Activated CD4-positive, alpha-beta memory T cell treated with anti-CD3 and anti-CD28 coated beads for 36 hours (primary cell): ENCODE results near the gene ANKS1B. TPM values are rescaled to one million over a fixed set of nuclear protein-coding genes. Genes with fewer than 3 reads are reported as not detected.
"Not testable (repeated sequence)": the region's sequence is repeated elsewhere in the genome, so short reads cannot be mapped to it uniquely, and the experiment has no call there.

Experiments used
- CTCF ChIA-PET: fragments of 350-600 bp; sonication (Branson Sonifier 250); formaldehyde crosslinking; loops from one replicate; lab custom pipeline; 2021; ENCODE audit warnings: antibody characterized with exemption, inconsistent platforms; lab: Charles Lee
- POLR2A ChIA-PET: fragments of 350-600 bp; sonication (Branson Sonifier 250); formaldehyde crosslinking; loops from one replicate; lab custom pipeline; 2021; ENCODE audit warnings: antibody characterized with exemption; lab: Charles Lee
- DNase-seq: peaks from one replicate; pipeline ENCODE4 v3.0.0-alpha.2; 2020
- H3K27ac Mint-ChIP-seq: one replicate; pipeline ENCODE4 v1.8.0; 2021; ENCODE audit warnings: mixed read lengths
- H3K27me3 Mint-ChIP-seq: one replicate; pipeline ENCODE4 v1.8.0; 2021; ENCODE audit warnings: mixed read lengths
- H3K36me3 Mint-ChIP-seq: one replicate; pipeline ENCODE4 v1.8.0; 2021; ENCODE audit warnings: mixed read lengths
- H3K4me1 Mint-ChIP-seq: one replicate; pipeline ENCODE4 v1.8.0; 2021; ENCODE audit warnings: low read depth, mixed read lengths
- H3K4me3 Mint-ChIP-seq: one replicate; pipeline ENCODE4 v1.8.0; 2021; ENCODE audit warnings: mild to moderate bottlenecking, mixed read lengths
- H3K9me3 Mint-ChIP-seq: one replicate; pipeline ENCODE4 v1.8.0; 2021; ENCODE audit warnings: mixed read lengths
- intact Hi-C: fragments of 100-400 bp; cut with micrococcal nuclease; formaldehyde crosslinking; loops from one replicate; pipeline ENCODE4 v1.15.1; 2023
- total RNA-seq, 2 experiments: library from RNA; stranded (reverse); gene quantifications; one replicate each; pipeline ENCODE4 v1.2.3, GENCODE V29; 2021

ANKS1B gene
- total RNA-seq, 2 experiments from 2014 or later = 0.97 to 1.0 TPM

DNA sequence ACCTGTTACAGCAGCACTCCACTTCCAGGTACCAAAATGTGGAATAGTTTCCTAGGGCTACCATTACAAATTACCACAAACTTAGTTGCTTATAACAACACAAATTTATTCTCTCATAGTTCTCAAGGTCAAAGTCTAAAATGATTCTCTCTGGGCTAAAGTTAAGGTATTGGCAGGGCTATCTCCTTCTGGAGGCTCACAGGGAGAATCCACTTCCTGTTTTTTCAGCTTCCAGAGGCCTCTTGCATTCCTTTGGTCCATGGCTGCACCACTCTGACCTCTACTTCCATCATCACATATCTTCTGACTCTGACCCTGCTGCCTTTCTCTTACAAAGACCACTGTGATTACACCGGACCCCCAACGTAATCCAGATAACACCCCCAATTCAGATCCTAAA, 340.1 kb downstream of the ANKS1B start:
- POLR2A ChIA-PET = no interaction called here
- Mint-ChIP-seq H3K36me3 (no peaks in the 10 kb centered on the region), H3K4me3 (no peak overlapping the region), H3K4me1 (no peaks in the 10 kb centered on the region), H3K9me3 (no peaks in the 10 kb centered on the region), H3K27ac (no peak overlapping the region), H3K27me3 (no peaks in the 10 kb centered on the region)
- intact Hi-C loops = no loop called here
- CTCF ChIA-PET = no interaction called here
- DNase-seq = no peak

DNA sequence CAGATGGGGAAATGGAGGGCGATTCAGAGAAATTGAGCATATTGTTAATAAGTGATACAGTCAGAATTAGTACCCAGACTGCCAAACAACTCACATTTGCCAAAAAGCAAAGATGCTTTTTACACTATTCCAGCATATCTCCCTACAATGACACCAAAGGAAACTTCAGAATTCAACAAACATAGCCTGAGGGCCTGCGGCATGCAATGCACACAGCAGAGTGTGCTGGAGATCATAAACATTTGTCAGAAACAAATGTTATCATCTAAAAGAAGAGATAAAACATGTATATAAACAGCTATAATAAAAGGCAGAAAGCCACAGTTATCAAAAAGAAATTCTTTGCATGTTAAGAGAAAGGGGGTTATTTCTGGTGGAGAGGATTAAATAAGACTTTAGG, 357.3 kb downstream of the ANKS1B start:
- Mint-ChIP-seq H3K27ac (no peak overlapping the region), H3K4me3 (no peak overlapping the region), H3K4me1 (no peaks in the 10 kb centered on the region), H3K36me3 (no peaks in the 10 kb centered on the region), H3K27me3 (no peaks in the 10 kb centered on the region), H3K9me3 (peaks cover 5% of the 10 kb centered on the region)
- no peak for DNase-seq
- POLR2A ChIA-PET = no interaction called here
- CTCF ChIA-PET = no interaction called here
- intact Hi-C loops = no loop called here

- H3K9me3 Mint-ChIP-seq = peaks cover 21% of the 10 kb centered on the region
- H3K4me3 Mint-ChIP-seq, H3K27ac Mint-ChIP-seq, CTCF ChIA-PET, DNase-seq, H3K36me3 Mint-ChIP-seq, POLR2A ChIA-PET, H3K27me3 Mint-ChIP-seq, H3K4me1 Mint-ChIP-seq: not testable (repeated sequence)
- intact Hi-C loops = loop anchor here (5.0 kb wide), 1 partner anchor 237 kb away; no protein-coding TSS in a partner anchor
These were observed 360.1 kb downstream of the ANKS1B start for GRCh38 chr12:99624591-99624990.

- intact Hi-C loops = loop anchor here (2.0 to 5.0 kb wide), 2 partner anchors 233 to 577 kb away; no protein-coding TSS in a partner anchor
- ChIA-PET POLR2A (no interaction called here), CTCF (interaction anchor here (1.8 kb wide), 1 partner anchor 8 kb away, joined by 4 read pairs; no protein-coding TSS in a partner anchor)
- Mint-ChIP-seq H3K27ac (no peak overlapping the region), H3K9me3 (peaks cover 30% of the 10 kb centered on the region), H3K4me1 (no peaks in the 10 kb centered on the region), H3K36me3 (no peaks in the 10 kb centered on the region), H3K27me3 (no peaks in the 10 kb centered on the region), H3K4me3 (no peak overlapping the region)
- no peak for DNase-seq
These were observed 364.6 kb downstream of the ANKS1B start for GRCh38 chr12:99620159-99620479.

GRCh38 chr12:99619389-99620158, 365.2 kb downstream of the ANKS1B start:
- Mint-ChIP-seq H3K4me3 (no peak overlapping the region), H3K4me1 (no peaks in the 10 kb centered on the region), H3K36me3 (no peaks in the 10 kb centered on the region), H3K27me3 (no peaks in the 10 kb centered on the region), H3K9me3 (peaks cover 33% of the 10 kb centered on the region), H3K27ac (no peak overlapping the region)
- ChIA-PET CTCF (interaction anchor here (1.8 kb wide), 1 partner anchor 8 kb away, joined by 4 read pairs; no protein-coding TSS in a partner anchor), POLR2A (no interaction called here)
- DNase-seq = no peak
- intact Hi-C loops = loop anchor here (2.0 to 5.0 kb wide), 2 partner anchors 232 to 577 kb away; no protein-coding TSS in a partner anchor

DNA sequence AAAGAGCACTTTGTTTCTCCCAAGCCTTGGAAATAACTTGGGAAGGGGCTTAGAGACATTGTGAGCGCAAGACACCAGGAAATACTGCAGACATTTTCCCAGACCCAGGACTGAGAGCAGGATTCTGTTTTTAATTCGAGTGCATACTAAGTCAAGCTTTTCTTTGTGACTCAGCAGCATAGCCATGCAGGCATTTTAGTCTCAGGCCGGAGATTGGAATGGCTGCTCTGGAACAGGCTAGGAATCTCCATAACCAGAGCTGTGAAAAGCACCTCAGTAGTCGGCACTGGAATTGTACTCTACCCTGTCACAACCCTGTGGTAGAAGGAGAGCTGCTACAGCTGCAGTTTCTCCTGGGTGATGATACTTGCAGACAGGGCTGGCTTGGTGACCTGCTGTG, 366.1 kb downstream of the ANKS1B start:
- ChIA-PET POLR2A (no interaction called here), CTCF (interaction anchor here (0.7 kb wide), 1 partner anchor 908 kb away, joined by 3 read pairs; no protein-coding TSS in a partner anchor)
- no peaks in the 10 kb centered on the region for H3K27me3 Mint-ChIP-seq
- no peaks in the 10 kb centered on the region for H3K4me1 Mint-ChIP-seq
- no peak for DNase-seq
- no peaks in the 10 kb centered on the region for H3K36me3 Mint-ChIP-seq
- H3K9me3 Mint-ChIP-seq = peaks cover 33% of the 10 kb centered on the region
- H3K27ac Mint-ChIP-seq = no peak overlapping the region
- intact Hi-C loops = no loop called here
- no peak overlapping the region for H3K4me3 Mint-ChIP-seq

DNA sequence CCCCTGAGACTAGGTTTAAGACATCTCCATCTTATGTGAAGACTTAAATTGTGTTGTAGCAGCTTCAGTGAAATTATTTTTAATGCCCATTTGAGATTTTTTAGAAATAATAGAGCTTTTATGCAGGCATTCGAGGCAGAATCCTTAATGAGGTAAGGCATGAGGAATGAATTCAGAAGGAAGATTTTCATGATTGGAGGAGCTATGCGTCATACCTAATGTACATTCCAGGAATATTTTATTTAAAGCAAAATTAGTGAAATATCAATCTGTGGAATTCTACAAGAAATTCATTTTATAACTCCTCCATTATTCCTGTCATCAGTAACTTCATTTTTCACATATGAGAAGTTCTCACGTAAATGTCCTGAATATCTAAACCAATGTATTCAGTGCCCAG, 373.1 kb downstream of the ANKS1B start:
- Mint-ChIP-seq H3K27me3 (no peaks in the 10 kb centered on the region), H3K4me3 (no peak overlapping the region), H3K36me3 (no peaks in the 10 kb centered on the region), H3K4me1 (no peaks in the 10 kb centered on the region), H3K27ac (no peak overlapping the region), H3K9me3 (peaks cover 19% of the 10 kb centered on the region)
- ChIA-PET CTCF (interaction anchor here (1.1 kb wide), 1 partner anchor 9 kb away, joined by 4 read pairs; no protein-coding TSS in a partner anchor), POLR2A (no interaction called here)
- intact Hi-C loops = no loop called here
- no peak for DNase-seq

GRCh38 chr12:99611117-99611516, 373.6 kb downstream of the ANKS1B start:
- Mint-ChIP-seq H3K4me3 (no peak overlapping the region), H3K4me1 (no peaks in the 10 kb centered on the region), H3K27ac (no peak overlapping the region), H3K27me3 (no peaks in the 10 kb centered on the region), H3K36me3 (no peaks in the 10 kb centered on the region), H3K9me3 (peaks cover 19% of the 10 kb centered on the region)
- ChIA-PET CTCF (interaction anchor here (0.5 kb wide), 1 partner anchor 10 kb away, joined by 3 read pairs; no protein-coding TSS in a partner anchor), POLR2A (no interaction called here)
- intact Hi-C loops = no loop called here
- no peak for DNase-seq

DNA sequence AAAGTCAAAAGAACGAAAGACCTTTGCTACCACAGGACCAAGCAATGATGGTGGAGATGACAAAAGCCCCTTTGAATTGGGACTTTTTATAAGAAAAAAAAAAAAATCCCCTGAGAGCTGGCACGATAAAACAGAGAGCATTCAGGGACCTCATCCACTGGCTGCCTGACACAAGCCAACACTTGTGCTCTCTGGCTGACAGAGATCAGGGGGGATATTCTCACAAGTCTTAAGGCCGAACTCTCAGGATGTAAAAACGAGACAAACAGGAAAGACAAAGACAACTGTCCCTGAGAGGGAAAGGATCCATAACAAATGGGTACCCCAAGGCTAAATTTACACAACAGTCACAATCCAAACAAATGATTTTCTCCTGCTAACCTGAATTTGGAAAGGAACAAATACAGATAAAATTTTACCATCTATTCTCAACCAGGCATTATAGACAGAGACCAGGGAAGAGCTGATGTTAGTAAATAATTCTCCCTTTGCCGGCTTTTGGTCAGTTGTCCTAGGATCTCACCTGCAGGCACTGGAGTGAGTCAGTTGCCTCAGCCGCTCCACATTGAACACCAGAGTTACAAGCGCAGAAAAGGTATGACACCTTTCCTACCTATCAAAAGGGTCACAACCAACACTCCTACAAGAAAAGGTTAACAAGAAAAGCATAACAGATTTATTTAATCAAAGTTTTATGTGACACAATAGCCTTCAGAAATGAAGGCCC, 375.1 kb downstream of the ANKS1B start:
- no peak for DNase-seq
- Mint-ChIP-seq H3K4me1 (no peaks in the 10 kb centered on the region), H3K27me3 (no peaks in the 10 kb centered on the region), H3K4me3 (no peak overlapping the region), H3K27ac (no peak overlapping the region), H3K36me3 (no peaks in the 10 kb centered on the region), H3K9me3 (peaks cover 11% of the 10 kb centered on the region)
- CTCF ChIA-PET = no interaction called here
- POLR2A ChIA-PET = no interaction called here
- intact Hi-C loops = no loop called here

DNA sequence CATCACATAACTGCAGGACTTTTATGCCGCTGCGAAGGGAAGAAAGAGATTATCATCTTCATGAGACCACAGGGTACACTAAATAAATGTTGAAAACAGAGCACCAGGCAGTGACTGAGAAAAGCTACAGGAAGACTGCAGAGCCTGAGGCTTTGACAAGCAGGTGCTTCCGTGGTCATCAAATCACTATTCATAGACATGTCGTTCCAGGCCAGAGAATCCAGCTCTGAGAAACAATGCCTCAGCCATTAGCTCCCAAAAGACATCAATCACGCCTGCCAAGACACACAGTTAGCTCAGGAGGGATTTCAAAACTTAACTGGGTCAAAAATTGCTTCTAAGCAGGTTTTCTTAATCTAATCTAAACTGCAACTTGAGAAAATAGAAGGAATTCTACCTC, 384.3 kb downstream of the ANKS1B start:
- Mint-ChIP-seq H3K36me3 (no peaks in the 10 kb centered on the region), H3K27me3 (no peaks in the 10 kb centered on the region), H3K27ac (no peak overlapping the region), H3K9me3 (no peaks in the 10 kb centered on the region), H3K4me1 (no peaks in the 10 kb centered on the region), H3K4me3 (no peak overlapping the region)
- DNase-seq = no peak
- CTCF ChIA-PET = no interaction called here
- POLR2A ChIA-PET = no interaction called here
- intact Hi-C loops = no loop called here

GRCh38 chr12:99598785-99599184, 386.0 kb downstream of the ANKS1B start:
- Mint-ChIP-seq H3K36me3 (no peaks in the 10 kb centered on the region), H3K4me1 (no peaks in the 10 kb centered on the region), H3K27me3 (no peaks in the 10 kb centered on the region), H3K27ac (no peak overlapping the region), H3K9me3 (no peaks in the 10 kb centered on the region), H3K4me3 (no peak overlapping the region)
- POLR2A ChIA-PET = interaction anchor here (0.6 kb wide), 1 partner anchor 211 kb away, joined by 3 read pairs; no protein-coding TSS in a partner anchor
- CTCF ChIA-PET = no interaction called here
- DNase-seq = no peak
- intact Hi-C loops = no loop called here

GRCh38 chr12:99596762-99597161, 388.0 kb downstream of the ANKS1B start:
- POLR2A ChIA-PET = no interaction called here

More at GRCh38 chr12:99596762-99597161, 388.0 kb downstream of the ANKS1B start:
- H3K27ac Mint-ChIP-seq = no peak overlapping the region
- intact Hi-C loops = no loop called here
- H3K27me3 Mint-ChIP-seq = no peaks in the 10 kb centered on the region
- H3K4me1 Mint-ChIP-seq = no peaks in the 10 kb centered on the region
- CTCF ChIA-PET = no interaction called here
- H3K9me3 Mint-ChIP-seq = no peaks in the 10 kb centered on the region
- DNase-seq = no peak
- no peak overlapping the region for H3K4me3 Mint-ChIP-seq
- H3K36me3 Mint-ChIP-seq = no peaks in the 10 kb centered on the region
